Sigmoid colon (tissue), 7 donors: ENCODE data around the gene UPP1. TPM values are rescaled to one million over a fixed set of nuclear protein-coding genes. Genes with fewer than 3 reads are reported as not detected.

Source experiments
- DNase-seq: peaks from one replicate; pipeline ENCODE4 v3.0.0-alpha.2; 2019
- H3K27ac ChIP-seq, 4 donors: fragments of 200-600 bp; sonication (generic); one replicate each; pipeline ENCODE4 v1.5.1; 2016 to 2019; ENCODE audit warnings: mild to moderate bottlenecking in 1 of 4
- H3K27me3 ChIP-seq, 3 donors: fragments of 200-600 bp; sonication (generic); one replicate each; pipeline ENCODE4 v1.5.1; 2019; ENCODE audit warnings: mild to moderate bottlenecking in 1 of 3
- H3K36me3 ChIP-seq, 4 donors: fragments of 200-600 bp; sonication (generic); one replicate each; pipeline ENCODE4 v1.5.1; 2016 to 2019
- H3K4me1 ChIP-seq, 4 donors: fragments of 200-600 bp; sonication (generic); one replicate each; pipeline ENCODE4 v1.5.1; 2017 to 2019
- H3K4me3 ChIP-seq, 4 donors: fragments of 200-600 bp; sonication (generic); one replicate each; pipeline ENCODE4 v1.5.1; 2017 to 2019; ENCODE audit warnings: mild to moderate bottlenecking in 2 of 4, moderate library complexity in 1 of 4
- H3K9me3 ChIP-seq, 4 donors: fragments of 200-600 bp in 3 of 4; sonication (generic) in 3 of 4; one replicate each; pipeline versions ENCODE4 v1.5.1 to v1.6.1; 2013 to 2019
- EP300 ChIP-seq, 4 donors: sonication (generic); formaldehyde crosslinking; IDR thresholded peaks; one replicate each; pipeline ENCODE4 v1.6.1; 2017; ENCODE audit warnings: antibody characterized with exemption in 4 of 4
- POLR2A ChIP-seq, 2 donors: fragments of 450-650 bp; IDR thresholded peaks; one replicate each; pipeline ENCODE4 v1.6.1; 2016; ENCODE audit warnings: antibody characterized with exemption in 2 of 2, mild to moderate bottlenecking in 2 of 2, moderate library complexity in 2 of 2
- POLR2AphosphoS5 ChIP-seq, 4 donors: sonication (generic); formaldehyde crosslinking; IDR thresholded peaks; one replicate each; pipeline ENCODE4 v1.6.1; 2017; ENCODE audit warnings: antibody characterized with exemption in 4 of 4
- WGBS, 2 donors: extraction: QIAGEN DNeasy Blood & Tissue Kit; methylation state at CpG; one replicate each; pipeline ENCODE4 v1.1.7; 2013; 5-methylcytosine and 5-hydroxymethylcytosine counted together
- intact Hi-C: fragments of 100-400 bp; cut with DNase I; formaldehyde crosslinking; loops from one replicate; pipeline ENCODE4 v1.15.1; 2023
- polyA plus RNA-seq, 3 donors: library from polyadenylated mRNA; stranded (reverse); fragments of 200-250 nt; gene quantifications; one replicate each; pipeline ENCODE4 v1.2.3, GENCODE V29; 2013
- total RNA-seq, 4 donors: library from RNA; depleted of rRNA; stranded (reverse); fragments of >200 nt; gene quantifications; one replicate each; pipeline ENCODE4 v1.1.0, GENCODE V29; 2016
- TF ChIP-seq, protein P1 (sequence below), 4 experiments: fragments of 450-650 bp in 3 of 4; fragments of 200-600 bp in 1 of 4; IDR thresholded peaks; one replicate each; pipeline ENCODE4 v1.5.1; 2016 to 2019; ENCODE audit warnings: antibody characterized with exemption in 4 of 4, mild to moderate bottlenecking in 3 of 4, moderate library complexity in 2 of 4
- donor health status: healthy with polysubstance abuse.
- donor health status: Bipolar disorder and iron deficiency.
- donor health status: healthy.

Gene UPP1
- total and polyA plus RNA-seq, 7 donors, result 10.2 to 136 (median 17.1) TPM

DNA sequence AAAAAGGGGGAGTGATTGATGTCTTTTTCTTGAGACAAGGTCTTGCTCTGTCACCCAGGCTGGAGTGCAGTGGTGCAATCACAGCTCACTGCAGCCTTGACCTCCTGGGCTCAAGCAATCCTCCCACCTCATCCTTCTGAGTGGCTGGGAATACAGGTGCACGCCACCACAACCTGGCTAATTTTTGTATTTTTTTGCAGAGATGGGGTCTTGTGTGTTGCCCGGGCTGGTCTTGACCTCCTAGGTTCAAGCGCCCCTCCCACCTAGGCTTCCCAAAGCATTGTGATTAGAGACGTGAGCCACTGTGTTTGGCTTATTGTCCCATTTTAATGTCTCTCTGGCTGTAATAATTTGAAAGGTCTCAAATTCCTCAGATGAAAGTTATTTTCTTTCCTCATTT, 21.8 kb downstream of the UPP1 start:
- Histone ChIP-seq H3K36me3 (peaks cover 0 to 27% (median 10%) of the 10 kb centered on the region in 4 donors), H3K4me1 (no peaks in the 10 kb centered on the region), H3K4me3 (no peak overlapping the region), H3K27me3 (no peaks in the 10 kb centered on the region), H3K9me3 (no peaks in the 10 kb centered on the region), H3K27ac (no peak overlapping the region)
- DNase-seq, result no peak
- no peak for TF ChIP-seq POLR2AphosphoS5 (IDR thresholded peaks at IDR 0.05)
- TF ChIP-seq, protein P1, sequence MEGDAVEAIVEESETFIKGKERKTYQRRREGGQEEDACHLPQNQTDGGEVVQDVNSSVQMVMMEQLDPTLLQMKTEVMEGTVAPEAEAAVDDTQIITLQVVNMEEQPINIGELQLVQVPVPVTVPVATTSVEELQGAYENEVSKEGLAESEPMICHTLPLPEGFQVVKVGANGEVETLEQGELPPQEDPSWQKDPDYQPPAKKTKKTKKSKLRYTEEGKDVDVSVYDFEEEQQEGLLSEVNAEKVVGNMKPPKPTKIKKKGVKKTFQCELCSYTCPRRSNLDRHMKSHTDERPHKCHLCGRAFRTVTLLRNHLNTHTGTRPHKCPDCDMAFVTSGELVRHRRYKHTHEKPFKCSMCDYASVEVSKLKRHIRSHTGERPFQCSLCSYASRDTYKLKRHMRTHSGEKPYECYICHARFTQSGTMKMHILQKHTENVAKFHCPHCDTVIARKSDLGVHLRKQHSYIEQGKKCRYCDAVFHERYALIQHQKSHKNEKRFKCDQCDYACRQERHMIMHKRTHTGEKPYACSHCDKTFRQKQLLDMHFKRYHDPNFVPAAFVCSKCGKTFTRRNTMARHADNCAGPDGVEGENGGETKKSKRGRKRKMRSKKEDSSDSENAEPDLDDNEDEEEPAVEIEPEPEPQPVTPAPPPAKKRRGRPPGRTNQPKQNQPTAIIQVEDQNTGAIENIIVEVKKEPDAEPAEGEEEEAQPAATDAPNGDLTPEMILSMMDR (IDR thresholded peaks at IDR 0.05), result no peak
- no peak for TF ChIP-seq EP300 (IDR thresholded peaks at IDR 0.05)
- TF ChIP-seq POLR2A (IDR thresholded peaks at IDR 0.05), result no peak
- WGBS, 2 donors, result 88 to 91% methylated on average over 4 of the region's 4 CpGs
- intact Hi-C loops, result loop anchor here (1.0 kb wide), 2 partner anchors 119 to 166 kb away; no protein-coding TSS in a partner anchor

DNA sequence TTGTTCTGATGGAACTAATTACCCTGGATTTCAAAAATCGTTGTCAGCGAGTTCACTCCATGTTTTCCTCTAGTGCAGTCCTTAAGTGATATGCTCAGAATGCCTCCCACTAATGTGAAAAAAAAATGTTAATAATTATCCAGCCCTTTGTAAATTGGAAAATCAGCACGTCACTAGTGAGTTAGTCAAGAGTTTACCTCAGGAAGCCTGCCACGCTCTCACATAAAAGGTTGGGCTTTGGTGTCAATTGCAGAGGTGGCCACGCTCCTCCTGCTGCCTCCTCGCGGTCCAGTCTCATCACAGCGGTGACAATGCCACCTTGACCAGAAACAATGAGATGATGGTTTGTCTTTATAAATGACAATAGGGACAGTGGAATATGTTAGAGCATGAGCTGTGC, 22.5 kb downstream of the UPP1 start:
- Histone ChIP-seq H3K4me3 (no peak overlapping the region), H3K27me3 (no peaks in the 10 kb centered on the region), H3K27ac (no peak overlapping the region), H3K9me3 (no peaks in the 10 kb centered on the region), H3K36me3 (peaks cover 0 to 26% (median 10%) of the 10 kb centered on the region in 4 donors), H3K4me1 (no peaks in the 10 kb centered on the region)
- TF ChIP-seq EP300 (IDR thresholded peaks at IDR 0.05), result no peak
- TF ChIP-seq POLR2A (IDR thresholded peaks at IDR 0.05), result no peak
- TF ChIP-seq POLR2AphosphoS5 (IDR thresholded peaks at IDR 0.05), result no peak
- TF ChIP-seq, protein P1 (IDR thresholded peaks at IDR 0.05), result no peak
- DNase-seq, result no peak
- intact Hi-C loops, result no loop called here
- WGBS, 2 donors, result 91 to 93% methylated on average over 8 of the region's 8 CpGs

DNA sequence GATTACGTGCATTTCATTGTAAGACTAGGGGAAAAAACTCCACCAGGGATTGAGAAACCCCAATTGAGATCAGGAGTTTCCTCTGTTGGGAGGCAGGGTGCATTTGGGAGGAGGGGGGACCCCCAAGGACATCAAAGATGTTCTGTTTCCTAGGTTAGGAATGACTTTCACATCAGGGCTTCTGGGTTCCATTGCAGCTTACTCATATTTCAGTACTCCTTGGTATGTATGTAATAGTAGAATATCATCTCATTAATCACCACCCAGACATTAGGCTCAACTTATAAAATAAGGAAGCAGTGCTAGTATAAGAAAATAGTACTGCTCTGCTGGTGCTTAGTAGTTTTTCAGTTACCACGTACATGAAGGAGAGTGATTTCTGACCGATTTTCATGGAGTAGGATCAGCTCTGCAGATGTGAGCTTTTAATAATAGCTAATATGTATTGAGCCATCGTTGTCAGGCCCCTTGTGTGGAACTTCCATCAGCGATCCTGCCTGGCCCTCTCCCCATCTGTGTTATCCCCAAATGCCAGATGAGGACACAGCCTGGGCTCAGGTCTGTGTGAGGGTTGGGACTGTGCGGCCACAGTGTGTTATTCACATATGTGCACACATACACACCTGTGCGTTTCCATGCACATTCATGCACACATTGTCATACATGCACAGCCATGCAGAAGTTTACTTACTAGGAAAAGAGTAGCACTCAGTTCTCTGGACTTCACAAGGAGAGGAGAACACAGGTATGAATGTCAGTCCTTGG, 23.5 kb downstream of the UPP1 start:
- WGBS, 2 donors, result 91 to 92% methylated on average over 7 of the region's 7 CpGs
- intact Hi-C loops, result no loop called here
- H3K4me1 ChIP-seq, result no peaks in the 10 kb centered on the region

DNA sequence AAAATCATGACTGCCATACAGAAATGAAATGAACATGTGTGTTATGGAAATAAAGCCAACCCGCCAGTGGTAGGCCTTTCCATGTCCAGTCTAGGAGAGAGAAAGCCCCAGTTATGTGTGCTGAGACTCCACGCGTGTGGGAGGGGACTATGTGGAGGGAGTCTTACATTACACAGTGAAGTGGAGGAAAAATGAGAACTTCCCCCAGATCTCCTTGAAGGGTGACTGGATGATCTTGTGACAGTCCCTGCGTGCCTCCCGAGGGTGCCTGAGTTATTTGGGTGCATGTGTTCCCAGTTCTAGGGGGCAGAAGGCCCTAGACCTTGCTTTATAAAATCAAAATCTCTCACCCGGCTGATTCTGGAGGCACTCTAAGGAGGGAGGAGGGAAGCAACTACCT, 24.2 kb downstream of the UPP1 start:
- H3K36me3 ChIP-seq, result peaks cover 0 to 10% (median under 1%) of the 10 kb centered on the region in 4 donors
- H3K27me3 ChIP-seq, result no peaks in the 10 kb centered on the region
- no peak overlapping the region for H3K4me3 ChIP-seq
- DNase-seq, result no peak
- no peaks in the 10 kb centered on the region for H3K9me3 ChIP-seq
- H3K27ac ChIP-seq, result no peak overlapping the region
- no peak for TF ChIP-seq EP300 (IDR thresholded peaks at IDR 0.05)
- TF ChIP-seq, protein P1 (IDR thresholded peaks at IDR 0.05), result no peak
- no peak for TF ChIP-seq POLR2A (IDR thresholded peaks at IDR 0.05)
- no peak for TF ChIP-seq POLR2AphosphoS5 (IDR thresholded peaks at IDR 0.05)
- H3K4me1 ChIP-seq, result no peaks in the 10 kb centered on the region
- 91 to 95% methylated on average over 6 of the region's 6 CpGs for WGBS, 2 donors
- intact Hi-C loops, result no loop called here

More for the DNA sequence above, 23.5 kb downstream of the UPP1 start:
- Histone ChIP-seq H3K4me3 (no peak overlapping the region), H3K9me3 (no peaks in the 10 kb centered on the region), H3K27ac (no peak overlapping the region), H3K36me3 (peaks cover 0 to 16% (median 4%) of the 10 kb centered on the region in 4 donors), H3K27me3 (no peaks in the 10 kb centered on the region)
- no peak for DNase-seq
- TF ChIP-seq POLR2AphosphoS5 (IDR thresholded peaks at IDR 0.05) (no peak), POLR2A (IDR thresholded peaks at IDR 0.05) (no peak), EP300 (IDR thresholded peaks at IDR 0.05) (no peak)
- TF ChIP-seq, protein P1 (IDR thresholded peaks at IDR 0.05), result no peak
